K562 (cell line): ENCODE results near the gene NECAB3. TPM values are rescaled to one million over a fixed set of nuclear protein-coding genes. Genes with fewer than 3 reads are reported as not detected.

Experiments used
- ATAC-seq: fragments of 200-7000 bp; cut with Tn5 transposase; 3 replicates; pipeline ENCODE4 v1.9.1; 2020; ENCODE audit warnings: moderate library complexity
- BruUV-seq: library from RNA; stranded (reverse); fragments of 400-500 nt; replicated peaks from 2 replicates; lab custom pipeline; 2021; lab: Mats Ljungman, UMichigan
- CTCF ChIA-PET: fragments of 300-600 bp; formaldehyde crosslinking; extraction: SDS; loops from one replicate; lab custom pipeline; 2021; ENCODE audit warnings: low intra/inter-chr PET ratio; lab: Yijun Ruan, JAX
- POLR2A ChIA-PET: fragments of 300-600, 350-650 bp; sonication (Branson Sonifier 250); formaldehyde crosslinking; extraction: SDS; loops from one replicate; lab custom pipeline; 2021; ENCODE audit warnings: antibody characterized with exemption, inconsistent platforms; lab: Yijun Ruan, JAX
- DNase-seq, 4 experiments: peaks; one replicate each; pipeline versions ENCODE4 v3.0.0 to v3.0.0-alpha.2; 2011 to 2018; ENCODE audit warnings: low spot score in 3 of 4, mixed read lengths in 3 of 4; ENCODE audit errors: extremely low read depth in 1 of 4
- FAIRE-seq: peaks from 2 replicates; lab custom pipeline; 2011; peaks lifted over from hg19 to GRCh38; lab: Jason Lieb, UNC
- H2AFZ ChIP-seq: 2 replicates; pipeline ENCODE4 v1.6.0; 2011; ENCODE audit warnings: low read depth, low read length, control low read depth, inconsistent platforms
- H3K27ac ChIP-seq: fragments of 200-600 bp; 3 replicates; pipeline ENCODE4 v1.8.0; 2011; ENCODE audit warnings: low read depth, mild to moderate bottlenecking, control low read depth, inconsistent platforms, low read length, moderate library complexity, mixed read lengths; ENCODE audit errors: extremely low read depth
- H3K27me3 ChIP-seq, 2 experiments: fragments of 300-600 bp in 1 of 2; 2 replicates in 1 of 2; 3 replicates in 1 of 2; pipeline versions ENCODE4 v1.6.0 to v1.8.0; 2011; ENCODE audit warnings: inconsistent platforms in 2 of 2, low read length in 2 of 2, mild to moderate bottlenecking in 1 of 2, mixed read lengths in 1 of 2, moderate library complexity in 1 of 2; ENCODE audit not compliant: control insufficient read depth in 2 of 2, insufficient read depth in 2 of 2
- H3K36me3 ChIP-seq: fragments of 300-600 bp; 3 replicates; pipeline ENCODE4 v1.8.0; 2011; ENCODE audit warnings: mild to moderate bottlenecking, low read length, inconsistent platforms; ENCODE audit not compliant: control insufficient read depth, insufficient read depth
- H3K4me1 ChIP-seq, 2 experiments: fragments of 200-600 bp in 1 of 2; replicated peaks in 1 of 2; 2 replicates in 1 of 2; 3 replicates in 1 of 2; pipeline versions ENCODE4 v1.5.1 to v1.8.0; 2011; ENCODE audit warnings: inconsistent platforms in 2 of 2, low read length in 2 of 2, mild to moderate bottlenecking in 1 of 2, mixed read lengths in 1 of 2, moderate library complexity in 1 of 2; ENCODE audit not compliant: control insufficient read depth in 2 of 2, insufficient read depth in 2 of 2
- H3K4me2 ChIP-seq: 2 replicates; pipeline ENCODE4 v1.6.1; 2011; ENCODE audit warnings: low read length, control low read depth, inconsistent platforms, mixed read lengths; ENCODE audit not compliant: insufficient read depth
- H3K4me3 ChIP-seq: fragments of 200-600 bp; sonication (generic), shearing (Covaris generic); 2 replicates; pipeline ENCODE4 v1.5.1; 2016; ENCODE audit warnings: control low read depth, inconsistent platforms
- H3K79me2 ChIP-seq: fragments of 200-600 bp; 3 replicates; pipeline ENCODE4 v1.8.0; 2011; ENCODE audit warnings: low read length, inconsistent platforms; ENCODE audit not compliant: control insufficient read depth, insufficient read depth
- H3K9ac ChIP-seq, 2 experiments: 2 replicates each; pipeline versions ENCODE4 v1.6.0 to v1.6.1; 2011; ENCODE audit warnings: low read depth in 2 of 2, low read length in 2 of 2, control low read depth in 1 of 2, inconsistent platforms in 1 of 2, mild to moderate bottlenecking in 1 of 2, mixed read lengths in 1 of 2; ENCODE audit not compliant: insufficient read depth in 1 of 2
- H3K9me1 ChIP-seq: one replicate; pipeline ENCODE4 v1.6.0; 2011; ENCODE audit warnings: inconsistent platforms, mild to moderate bottlenecking, low read length, moderate library complexity; ENCODE audit not compliant: control insufficient read depth, insufficient read depth
- H3K9me3 ChIP-seq: replicated peaks from 2 replicates; pipeline ENCODE4 v1.5.1; 2011; ENCODE audit warnings: low read depth, low read length, inconsistent platforms; ENCODE audit not compliant: control insufficient read depth, insufficient read depth
- H4K20me1 ChIP-seq: replicated peaks from 2 replicates; pipeline ENCODE4 v1.6.1; 2011; ENCODE audit warnings: low read length, inconsistent platforms, mixed read lengths; ENCODE audit not compliant: control insufficient read depth, insufficient read depth
- AFF1 ChIP-seq, 2 experiments: fragments of 450-650 bp; IDR thresholded peaks; 2 replicates each; pipeline ENCODE4 v1.6.1; 2018; ENCODE audit warnings: mild to moderate bottlenecking in 2 of 2, low read depth in 1 of 2; ENCODE audit not compliant: partially characterized antibody in 2 of 2
- CUX1 ChIP-seq: fragments of 200-800 bp; sonication (Bioruptor generic); IDR thresholded peaks from 2 replicates; pipeline ENCODE4 v1.6.1; 2016; ENCODE audit warnings: missing genetic modification characterization, missing compliant biosample characterization
- FOXO4 ChIP-seq: fragments of 450-650 bp; formaldehyde crosslinking; IDR thresholded peaks from 2 replicates; pipeline ENCODE4 v1.4.0; 2020; ENCODE audit warnings: mild to moderate bottlenecking, moderate library complexity
- GABPA ChIP-seq: fragments of 200-800 bp; sonication (Bioruptor generic); conservative IDR thresholded peaks from 2 replicates; pipeline ENCODE4 v1.6.1; 2016; ENCODE audit warnings: low read depth, missing genetic modification characterization, missing compliant biosample characterization
- GATAD2B ChIP-seq: fragments of 450-650 bp; IDR thresholded peaks from 2 replicates; pipeline ENCODE4 v1.6.1; 2017; ENCODE audit warnings: mild to moderate bottlenecking, borderline replicate concordance
- IFI16 ChIP-seq: fragments of 250-450 bp; sonication (Bioruptor Pico); IDR thresholded peaks from 2 replicates; pipeline ENCODE4 v2.1.2; 2022; ENCODE audit warnings: mild to moderate bottlenecking, inconsistent platforms
- LEF1 ChIP-seq: fragments of 450-650 bp; IDR thresholded peaks from 2 replicates; pipeline ENCODE4 v1.6.1; 2016; ENCODE audit warnings: mild to moderate bottlenecking
- SRSF7 ChIP-seq: fragments of 200-400 bp; formaldehyde crosslinking; optimal IDR thresholded peaks from 2 replicates; pipeline ENCODE3; 2017; ENCODE audit warnings: mild to moderate bottlenecking, low read depth, low read length
- U2AF1 ChIP-seq: fragments of 200-400 bp; formaldehyde crosslinking; optimal IDR thresholded peaks from 2 replicates; pipeline ENCODE3; 2017; ENCODE audit warnings: mild to moderate bottlenecking, low read depth, low read length, moderate library complexity
- WGBS: fragments of 100-300 bp; shearing (Covaris generic); methylation state at CpG from one replicate; pipeline ENCODE4 v1.1.6; 2016; ENCODE audit warnings: low coverage, mixed read lengths; ENCODE audit not compliant: insufficient coverage; ENCODE audit errors: missing lambda C conversion rate; 5-methylcytosine and 5-hydroxymethylcytosine counted together
- in situ Hi-C: fragments of 300-500 bp; cut with MboI; formaldehyde crosslinking; loops from 4 replicates; pipeline ENCODE4 v1.15.0; 2018; ENCODE audit warnings: inconsistent platforms, mixed read lengths
- intact Hi-C: fragments of 100-400 bp; cut with micrococcal nuclease; formaldehyde crosslinking; loops from 2 replicates; pipeline ENCODE4 v1.14.2; 2022
- polyA plus RNA-seq, 8 experiments: library from polyadenylated mRNA; depleted of rRNA in 4 of 8; stranded (reverse) in 5 of 8; unstranded in 3 of 8; fragments of >200 nt; fragmentation: Nextera tagmentation in 2 of 8; fragmentation: Illumina TruSeq in 1 of 8; extraction: Ambion mirVana in 2 of 8; extraction: Trizol in 1 of 8; gene quantifications; 2 replicates each; pipeline versions ENCODE4 v1.2.1 to v1.2.3, GENCODE V29; 2011 to 2014; ENCODE audit warnings: inconsistent platforms in 1 of 8, missing spikeins in 1 of 8
- total RNA-seq, 7 experiments: library from RNA; depleted of rRNA in 6 of 7; stranded (reverse); fragments of >200 nt in 6 of 7; fragmentation: Illumina TruSeq in 2 of 7; extraction: Trizol in 2 of 7; gene quantifications; 2 replicates each; pipeline versions ENCODE4 v1.2.1 to v1.2.3, GENCODE V29; 2011 to 2021; ENCODE audit warnings: low replicate concordance in 1 of 7

The NECAB3 gene
- total and polyA plus RNA-seq, 9 of the 15 experiments (the other 6 are each of a cell fraction or from before 2014, with no cell fraction given), result 0.94 to 63.3 (median 31.5) TPM

- Histone ChIP-seq H3K9me3 (no peaks in the 10 kb centered on the region), H3K27me3 (no peaks in the 10 kb centered on the region), H3K9ac (no peak overlapping the region), H3K36me3 (no peaks in the 10 kb centered on the region), H2AFZ (no peak overlapping the region), H3K4me2 (no peak overlapping the region), H3K9me1 (no peaks in the 10 kb centered on the region), H3K27ac (no peak overlapping the region), H4K20me1 (no peaks in the 10 kb centered on the region), H3K4me3 (no peak overlapping the region), H3K4me1 (peaks cover 7 to 14% of the 10 kb centered on the region in 2 experiments; a peak in 4 of 5 replicates), H3K79me2 (peaks cover 11% of the 10 kb centered on the region; the same call in 2 of the 3 replicates)
- intact Hi-C loops, result no loop called here
- ChIA-PET POLR2A (interaction anchor here (0.6 to 0.8 kb wide), 2 partner anchors 10 to 28 kb away, joined by 4 to 5 read pairs; no protein-coding TSS in a partner anchor), CTCF (no interaction called here)
- no TSS peak for BruUV-seq
- WGBS, result 91% methylated on average over 11 of the region's 11 CpGs
- DNase-seq (no peak), ATAC-seq (no peak), FAIRE-seq (no peak)
- in situ Hi-C loops, result no loop called here
- TF ChIP-seq AFF1 (IDR thresholded peaks at IDR 0.05; ENCODE audit: low read depth in 1 of 2, partially characterized antibody in 2 of 2), result no peak
- no peak for TF ChIP-seq U2AF1
- no peak for TF ChIP-seq LEF1
- TF ChIP-seq IFI16 (CRISPR knock-in tag), result no peak
- TF ChIP-seq GATAD2B, result no peak
- TF ChIP-seq CUX1 (CRISPR knock-in tag), result no peak
- no peak for TF ChIP-seq FOXO4 (CRISPR knock-in tag)
- TF ChIP-seq GABPA (tag), result no peak
- no peak for TF ChIP-seq SRSF7
Measured at GRCh38 chr20:33721391-33722140, 47.3 kb upstream of the NECAB3 start.
